Breast epithelium (tissue), 3 donors: ENCODE data around the gene PDE4D.

Experiments used
- POLR2A ChIP-seq: fragments of 450-650 bp; IDR thresholded peaks from one replicate; pipeline ENCODE4 v1.6.1; 2016; ENCODE audit warnings: antibody characterized with exemption, mild to moderate bottlenecking, moderate library complexity
- POLR2AphosphoS5 ChIP-seq, 3 donors: sonication (generic); formaldehyde crosslinking; IDR thresholded peaks; one replicate each; pipeline ENCODE4 v1.6.1; 2017; ENCODE audit warnings: antibody characterized with exemption in 3 of 3
- TF ChIP-seq, protein P1 (sequence below), 3 donors: fragments of 450-650 bp; IDR thresholded peaks; one replicate each; pipeline ENCODE4 v1.5.1; 2016 to 2017; ENCODE audit warnings: antibody characterized with exemption in 3 of 3, mild to moderate bottlenecking in 3 of 3, moderate library complexity in 3 of 3

DNA sequence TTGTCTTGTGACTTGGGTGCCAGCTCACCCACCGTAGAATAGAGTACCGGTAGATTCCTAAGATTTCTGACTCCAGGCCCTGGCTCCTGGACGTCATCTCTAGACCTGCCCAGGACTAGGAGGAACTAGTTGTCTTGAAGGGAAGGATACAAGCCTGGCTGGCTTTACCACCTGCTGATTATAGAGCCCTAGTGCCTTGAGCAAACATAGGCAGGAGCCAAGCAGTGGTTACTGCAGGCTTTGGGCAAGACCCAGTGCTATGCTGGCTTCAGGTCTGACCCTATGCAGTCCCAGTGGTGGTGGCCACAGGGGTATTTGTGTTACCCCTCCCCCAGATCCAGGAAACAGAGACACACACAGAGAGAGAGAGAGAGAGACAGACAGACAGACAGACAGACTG lies 606.2 kb downstream of the PDE4D start:
- TF ChIP-seq, protein P1, sequence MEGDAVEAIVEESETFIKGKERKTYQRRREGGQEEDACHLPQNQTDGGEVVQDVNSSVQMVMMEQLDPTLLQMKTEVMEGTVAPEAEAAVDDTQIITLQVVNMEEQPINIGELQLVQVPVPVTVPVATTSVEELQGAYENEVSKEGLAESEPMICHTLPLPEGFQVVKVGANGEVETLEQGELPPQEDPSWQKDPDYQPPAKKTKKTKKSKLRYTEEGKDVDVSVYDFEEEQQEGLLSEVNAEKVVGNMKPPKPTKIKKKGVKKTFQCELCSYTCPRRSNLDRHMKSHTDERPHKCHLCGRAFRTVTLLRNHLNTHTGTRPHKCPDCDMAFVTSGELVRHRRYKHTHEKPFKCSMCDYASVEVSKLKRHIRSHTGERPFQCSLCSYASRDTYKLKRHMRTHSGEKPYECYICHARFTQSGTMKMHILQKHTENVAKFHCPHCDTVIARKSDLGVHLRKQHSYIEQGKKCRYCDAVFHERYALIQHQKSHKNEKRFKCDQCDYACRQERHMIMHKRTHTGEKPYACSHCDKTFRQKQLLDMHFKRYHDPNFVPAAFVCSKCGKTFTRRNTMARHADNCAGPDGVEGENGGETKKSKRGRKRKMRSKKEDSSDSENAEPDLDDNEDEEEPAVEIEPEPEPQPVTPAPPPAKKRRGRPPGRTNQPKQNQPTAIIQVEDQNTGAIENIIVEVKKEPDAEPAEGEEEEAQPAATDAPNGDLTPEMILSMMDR (IDR thresholded peaks at IDR 0.05): no peak
- TF ChIP-seq POLR2A (no peak), POLR2AphosphoS5 (IDR thresholded peaks at IDR 0.05) (no peak)
